ENCODE results near the gene LAPTM5. TPM values are rescaled to one million over a fixed set of nuclear protein-coding genes. Genes with fewer than 3 reads are reported as not detected.

Gene LAPTM5
- total and polyA plus RNA-seq, 8 donors: 4.6 to 48.4 (median 35.4) TPM

DNA sequence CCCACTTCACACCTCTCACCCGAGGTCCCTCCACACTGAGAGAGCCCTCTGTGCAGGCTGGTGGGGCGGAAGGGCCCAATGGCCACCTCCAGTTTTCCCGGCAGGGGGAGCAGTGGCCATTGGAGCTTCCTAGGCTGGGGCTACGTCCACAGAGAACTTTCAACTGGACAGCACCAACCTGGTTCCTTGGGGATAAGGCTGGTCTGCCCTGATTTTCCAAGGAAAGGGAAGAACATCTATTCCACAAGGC is 20.3 kb upstream of the LAPTM5 start:
- peaks cover 1 to 16% (median 7%) of the 10 kb centered on the region in 4 donors for H3K4me1 ChIP-seq
- H3K9me3 ChIP-seq: no peaks in the 10 kb centered on the region
- TF ChIP-seq POLR2A (IDR thresholded peaks at IDR 0.05): no peak
- TF ChIP-seq POLR2AphosphoS5 (IDR thresholded peaks at IDR 0.05): no peak
- TF ChIP-seq EP300 (IDR thresholded peaks at IDR 0.05): no peak
- TF ChIP-seq, protein P1, sequence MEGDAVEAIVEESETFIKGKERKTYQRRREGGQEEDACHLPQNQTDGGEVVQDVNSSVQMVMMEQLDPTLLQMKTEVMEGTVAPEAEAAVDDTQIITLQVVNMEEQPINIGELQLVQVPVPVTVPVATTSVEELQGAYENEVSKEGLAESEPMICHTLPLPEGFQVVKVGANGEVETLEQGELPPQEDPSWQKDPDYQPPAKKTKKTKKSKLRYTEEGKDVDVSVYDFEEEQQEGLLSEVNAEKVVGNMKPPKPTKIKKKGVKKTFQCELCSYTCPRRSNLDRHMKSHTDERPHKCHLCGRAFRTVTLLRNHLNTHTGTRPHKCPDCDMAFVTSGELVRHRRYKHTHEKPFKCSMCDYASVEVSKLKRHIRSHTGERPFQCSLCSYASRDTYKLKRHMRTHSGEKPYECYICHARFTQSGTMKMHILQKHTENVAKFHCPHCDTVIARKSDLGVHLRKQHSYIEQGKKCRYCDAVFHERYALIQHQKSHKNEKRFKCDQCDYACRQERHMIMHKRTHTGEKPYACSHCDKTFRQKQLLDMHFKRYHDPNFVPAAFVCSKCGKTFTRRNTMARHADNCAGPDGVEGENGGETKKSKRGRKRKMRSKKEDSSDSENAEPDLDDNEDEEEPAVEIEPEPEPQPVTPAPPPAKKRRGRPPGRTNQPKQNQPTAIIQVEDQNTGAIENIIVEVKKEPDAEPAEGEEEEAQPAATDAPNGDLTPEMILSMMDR (IDR thresholded peaks at IDR 0.05): no peak
- 34 to 64% (median 56%) methylated on average over 4 of the region's 4 CpGs for WGBS, 5 donors
- H3K27me3 ChIP-seq: peaks cover 0 to 10% (median 0%) of the 10 kb centered on the region in 3 donors
- no peak overlapping the region for H3K4me3 ChIP-seq
- intact Hi-C loops (cut with DNase I; ENCODE audit: low total_unique reads): loop anchor here (2.0 kb wide), 1 partner anchor 57 kb away; no protein-coding TSS in a partner anchor
- H3K27ac ChIP-seq: no peak overlapping the region
- H3K36me3 ChIP-seq: no peaks in the 10 kb centered on the region
- no peak for DNase-seq

DNA sequence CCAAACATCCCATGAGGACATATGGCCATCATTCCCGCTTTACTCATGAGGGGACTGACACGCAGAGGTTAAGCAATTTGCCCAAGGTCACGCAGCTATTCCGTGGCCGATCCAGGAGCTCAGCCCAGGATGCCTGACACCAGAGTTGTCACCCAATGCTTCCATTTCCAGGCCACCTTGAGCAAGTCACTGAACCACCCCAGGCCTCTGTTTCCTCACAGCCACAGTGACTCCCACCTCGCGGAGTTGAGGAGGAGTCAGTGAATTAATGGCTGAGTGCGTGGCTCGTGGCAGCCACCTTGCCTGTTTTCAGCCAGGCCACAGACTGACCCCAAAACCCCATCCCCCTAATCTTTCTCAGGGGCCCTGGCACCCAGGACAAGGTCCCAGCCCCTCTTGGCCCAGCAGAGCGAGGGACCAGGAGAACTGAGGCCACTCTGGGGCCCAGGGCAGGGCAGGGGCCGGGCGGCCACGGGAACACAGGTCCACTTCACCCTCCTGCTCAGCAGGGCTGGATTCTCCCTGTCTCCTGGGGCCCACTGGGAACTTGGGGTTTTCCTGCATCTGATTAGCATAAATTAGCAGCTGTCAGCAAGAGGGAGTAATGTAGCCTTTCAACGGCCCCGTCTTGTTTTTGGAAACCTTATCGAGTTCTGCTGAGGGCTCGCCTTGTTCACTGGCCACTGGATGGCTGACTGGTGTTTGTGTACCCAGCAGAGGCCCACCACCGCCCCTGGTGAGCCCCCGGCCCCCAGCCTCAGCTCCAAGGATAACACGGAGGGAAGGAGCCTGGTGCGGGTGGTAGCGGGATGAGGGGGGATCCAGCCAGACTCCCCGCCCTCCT is 19.7 kb upstream of the LAPTM5 start:
- Histone ChIP-seq H3K27me3 (peaks cover 0 to 10% (median 0%) of the 10 kb centered on the region in 3 donors), H3K9me3 (no peaks in the 10 kb centered on the region), H3K4me1 (peaks cover 0 to 11% (median 1%) of the 10 kb centered on the region in 4 donors), H3K36me3 (no peaks in the 10 kb centered on the region), H3K4me3 (no peak overlapping the region), H3K27ac (no peak overlapping the region)
- intact Hi-C loops (cut with DNase I; ENCODE audit: low total_unique reads): no loop called here
- 86 to 90% (median 88%) methylated on average over 13 to 23 of the region's 23 CpGs for WGBS, 5 donors
- TF ChIP-seq, protein P1 (IDR thresholded peaks at IDR 0.05): no peak
- no peak for TF ChIP-seq POLR2AphosphoS5 (IDR thresholded peaks at IDR 0.05)
- no peak for TF ChIP-seq POLR2A (IDR thresholded peaks at IDR 0.05)
- no peak for TF ChIP-seq EP300 (IDR thresholded peaks at IDR 0.05)
- DNase-seq: no peak

DNA sequence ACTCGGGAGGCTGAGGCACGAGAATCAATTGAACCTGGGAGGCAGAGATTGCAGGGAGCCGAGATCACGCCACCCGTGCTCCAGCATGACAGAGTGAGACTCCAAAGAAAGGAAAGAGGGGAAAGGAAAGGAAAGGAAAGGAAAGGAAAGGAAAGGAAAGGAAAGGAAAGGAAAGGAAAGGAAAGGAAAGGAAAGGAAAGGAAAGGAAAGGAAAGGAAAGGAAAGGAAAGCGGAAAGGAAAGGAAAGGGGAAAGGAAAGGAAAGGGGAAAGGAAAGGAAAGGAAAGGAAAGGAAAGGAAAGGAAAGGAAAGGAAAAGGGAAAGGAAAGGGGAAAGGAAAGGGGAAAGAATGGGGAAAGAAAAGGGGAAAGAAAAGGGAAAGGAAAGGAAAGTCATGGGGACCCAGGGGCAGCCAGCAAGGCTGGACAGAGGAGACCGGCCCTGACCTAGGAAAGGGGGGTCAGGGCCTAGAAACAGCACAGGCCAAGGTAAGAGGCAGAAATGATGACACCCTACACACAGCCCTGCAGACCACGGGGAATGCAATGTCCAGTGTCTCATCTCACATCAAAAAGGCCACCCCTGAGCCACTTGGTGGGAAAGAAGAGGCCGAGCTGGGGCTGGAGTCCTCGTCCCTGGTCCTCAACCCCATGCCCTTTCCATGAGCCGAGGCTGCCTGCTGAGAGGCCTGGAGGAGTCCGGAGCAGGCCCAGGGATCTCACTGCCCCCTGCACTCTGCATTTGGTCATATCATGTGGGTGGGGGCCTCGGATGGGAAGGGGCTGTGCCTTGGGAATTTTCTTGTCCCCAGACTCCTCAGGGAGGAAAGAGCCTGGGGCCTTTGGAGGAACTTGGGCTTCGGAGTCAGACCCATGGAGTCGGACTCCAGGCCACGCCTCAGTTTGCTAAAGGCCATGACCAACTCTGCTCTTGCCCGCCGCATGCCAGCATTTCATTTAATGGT is 18.8 kb upstream of the LAPTM5 start:
- TF ChIP-seq, protein P1 (IDR thresholded peaks at IDR 0.05): no peak
- TF ChIP-seq EP300 (IDR thresholded peaks at IDR 0.05) (no peak), POLR2AphosphoS5 (IDR thresholded peaks at IDR 0.05) (no peak), POLR2A (IDR thresholded peaks at IDR 0.05) (no peak)
- WGBS, 5 donors: 78 to 86% (median 83%) methylated on average over 14 to 18 of the region's 18 CpGs
- Histone ChIP-seq H3K9me3 (no peaks in the 10 kb centered on the region), H3K27ac (no peak overlapping the region), H3K27me3 (peaks cover 0 to 4% (median 0%) of the 10 kb centered on the region in 3 donors), H3K36me3 (no peaks in the 10 kb centered on the region), H3K4me1 (peaks cover 0 to 7% (median 0%) of the 10 kb centered on the region in 4 donors), H3K4me3 (no peak overlapping the region)
- intact Hi-C loops (cut with DNase I; ENCODE audit: low total_unique reads): no loop called here
- no peak for DNase-seq

DNA sequence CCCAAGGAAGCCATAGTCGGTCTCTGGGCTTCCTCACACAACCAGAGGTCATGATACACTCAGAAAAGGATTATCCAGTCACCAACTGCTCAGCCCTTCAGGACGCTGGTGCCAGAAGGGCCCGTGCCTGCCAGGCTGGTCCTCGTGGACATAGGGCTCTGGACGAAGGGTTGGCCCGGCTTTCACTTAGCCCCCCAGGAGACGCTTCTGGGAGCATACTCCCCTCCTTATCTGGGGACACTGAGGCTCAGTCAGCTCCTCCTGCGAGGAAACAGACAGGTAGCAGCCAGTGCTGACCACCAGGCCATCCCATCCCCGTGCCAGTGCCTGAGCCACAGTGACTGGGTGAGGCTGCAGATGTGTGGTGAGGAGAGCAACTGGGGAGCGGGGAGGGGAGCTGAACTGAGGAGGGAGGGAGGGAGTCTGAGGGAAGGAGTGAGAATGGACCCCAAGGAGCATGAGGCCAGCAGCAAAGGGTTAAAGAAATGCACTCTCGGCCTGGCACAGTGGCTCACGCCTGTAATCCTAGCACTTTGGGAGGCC is 17.9 kb upstream of the LAPTM5 start:
- intact Hi-C loops (cut with DNase I; ENCODE audit: low total_unique reads): no loop called here
- H3K36me3 ChIP-seq: no peaks in the 10 kb centered on the region
- peaks cover 0 to 7% (median 0%) of the 10 kb centered on the region in 4 donors for H3K4me1 ChIP-seq
- no peak overlapping the region for H3K4me3 ChIP-seq
- H3K9me3 ChIP-seq: no peaks in the 10 kb centered on the region
- TF ChIP-seq POLR2A (IDR thresholded peaks at IDR 0.05) (no peak), POLR2AphosphoS5 (IDR thresholded peaks at IDR 0.05) (no peak), EP300 (IDR thresholded peaks at IDR 0.05) (no peak)
- TF ChIP-seq, protein P1 (IDR thresholded peaks at IDR 0.05): no peak
- H3K27ac ChIP-seq: no peak overlapping the region
- no peak for DNase-seq
- 77 to 88% (median 82%) methylated on average over 8 to 12 of the region's 12 CpGs for WGBS, 5 donors
- no peaks in the 10 kb centered on the region for H3K27me3 ChIP-seq
